Measurements from ENCODE around the gene LRRC70. TPM values are rescaled to one million over a fixed set of nuclear protein-coding genes. Genes with fewer than 3 reads are reported as not detected.

Gene LRRC70
- total RNA-seq, 1 donor from 2014 or later, result 0.79 TPM

GRCh38 chr5:62555930-62556329 lies 22.7 kb upstream of the LRRC70 start:
- H4K20me1 ChIP-seq (ENCODE audit: low read depth), result no peaks in the 10 kb centered on the region
- no peaks in the 10 kb centered on the region for H3K36me3 ChIP-seq
- no peaks in the 10 kb centered on the region for H3K27me3 ChIP-seq
- DNase-seq (ENCODE audit: low spot score), result no peak
- no peak overlapping the region for H2AFZ ChIP-seq (replicated peaks)
- Mint-ChIP-seq H3K27me3 (ENCODE audit: insufficient read depth, low read depth) (no peaks in the 10 kb centered on the region), H3K4me3 (no peak overlapping the region), H3K4me1 (no peaks in the 10 kb centered on the region), H3K36me3 (peaks cover 14% of the 10 kb centered on the region), H3K27ac (no peak overlapping the region), H3K9me3 (no peaks in the 10 kb centered on the region)
- no peaks in the 10 kb centered on the region for H3K9me3 ChIP-seq (ENCODE audit: low read depth)
- no peaks in the 10 kb centered on the region for H3F3A ChIP-seq (ENCODE audit: low read depth)
- no peaks in the 10 kb centered on the region for H3K79me2 ChIP-seq (ENCODE audit: low read depth)
- H3K4me2 ChIP-seq, result no peak overlapping the region
- no peak overlapping the region for H3K4me3 ChIP-seq
- H3K9ac ChIP-seq, result no peak overlapping the region
- H3K4me1 ChIP-seq, result no peaks in the 10 kb centered on the region
- H3K27ac ChIP-seq, result no peak overlapping the region
- no peak for TF ChIP-seq EZH2phosphoT487 (IDR thresholded peaks at IDR 0.05)
- no peak for TF ChIP-seq EZH2 (IDR thresholded peaks at IDR 0.05)
- TF ChIP-seq CTCF (IDR thresholded peaks at IDR 0.05), result no peak

GRCh38 chr5:62558941-62559340 lies 19.7 kb upstream of the LRRC70 start:
- Mint-ChIP-seq H3K4me1 (no peaks in the 10 kb centered on the region), H3K36me3 (peaks cover 17% of the 10 kb centered on the region), H3K4me3 (no peak overlapping the region), H3K9me3 (no peaks in the 10 kb centered on the region), H3K27ac (no peak overlapping the region), H3K27me3 (ENCODE audit: insufficient read depth, low read depth) (no peaks in the 10 kb centered on the region)
- Histone ChIP-seq H3K9me3 (ENCODE audit: low read depth) (no peaks in the 10 kb centered on the region), H3K79me2 (ENCODE audit: low read depth) (no peaks in the 10 kb centered on the region), H3K27ac (no peak overlapping the region), H3K9ac (no peak overlapping the region), H3K4me2 (no peak overlapping the region), H3F3A (ENCODE audit: low read depth) (no peaks in the 10 kb centered on the region), H4K20me1 (ENCODE audit: low read depth) (no peaks in the 10 kb centered on the region), H3K4me1 (no peaks in the 10 kb centered on the region), H3K4me3 (no peak overlapping the region), H2AFZ (replicated peaks) (no peak overlapping the region), H3K36me3 (no peaks in the 10 kb centered on the region), H3K27me3 (no peaks in the 10 kb centered on the region)
- DNase-seq (ENCODE audit: low spot score), result no peak
- TF ChIP-seq EZH2phosphoT487 (IDR thresholded peaks at IDR 0.05), result no peak
- TF ChIP-seq EZH2 (IDR thresholded peaks at IDR 0.05), result no peak

- Histone ChIP-seq H3K9ac (no peak overlapping the region), H3K79me2 (ENCODE audit: low read depth) (no peaks in the 10 kb centered on the region), H3K9me3 (ENCODE audit: low read depth) (no peaks in the 10 kb centered on the region), H3K36me3 (no peaks in the 10 kb centered on the region), H3K4me1 (no peaks in the 10 kb centered on the region), H3K4me3 (no peak overlapping the region), H3K27me3 (no peaks in the 10 kb centered on the region), H2AFZ (replicated peaks) (no peak overlapping the region), H4K20me1 (ENCODE audit: low read depth) (no peaks in the 10 kb centered on the region), H3K4me2 (no peak overlapping the region), H3K27ac (no peak overlapping the region), H3F3A (ENCODE audit: low read depth) (no peaks in the 10 kb centered on the region)
- no peak overlapping the region for H3K4me3 Mint-ChIP-seq
- H3K27me3 Mint-ChIP-seq (ENCODE audit: insufficient read depth, low read depth), result peaks cover 4% of the 10 kb centered on the region
- H3K36me3 Mint-ChIP-seq, result peaks cover 24% of the 10 kb centered on the region
- TF ChIP-seq CTCF (IDR thresholded peaks at IDR 0.05) (no peak), EZH2 (IDR thresholded peaks at IDR 0.05) (no peak), EZH2phosphoT487 (IDR thresholded peaks at IDR 0.05) (no peak)
- H3K9me3 Mint-ChIP-seq, result peaks cover 7% of the 10 kb centered on the region
- H3K4me1 Mint-ChIP-seq, result no peaks in the 10 kb centered on the region
- no peak overlapping the region for H3K27ac Mint-ChIP-seq
- DNase-seq (ENCODE audit: low spot score), result no peak
Observed at GRCh38 chr5:62560786-62561185, 17.8 kb upstream of the LRRC70 start.

GRCh38 chr5:62561896-62562295 lies 16.7 kb upstream of the LRRC70 start:
- Histone ChIP-seq H3K9me3 (ENCODE audit: low read depth) (no peaks in the 10 kb centered on the region), H3K27ac (no peak overlapping the region), H3K9ac (no peak overlapping the region), H4K20me1 (ENCODE audit: low read depth) (no peaks in the 10 kb centered on the region), H3K36me3 (no peaks in the 10 kb centered on the region), H3K27me3 (no peaks in the 10 kb centered on the region), H2AFZ (replicated peaks) (no peak overlapping the region), H3K4me1 (no peaks in the 10 kb centered on the region), H3K4me2 (no peak overlapping the region), H3K4me3 (no peak overlapping the region), H3F3A (ENCODE audit: low read depth) (no peaks in the 10 kb centered on the region), H3K79me2 (ENCODE audit: low read depth) (no peaks in the 10 kb centered on the region)
- Mint-ChIP-seq H3K27me3 (ENCODE audit: insufficient read depth, low read depth) (peaks cover 4% of the 10 kb centered on the region), H3K27ac (no peak overlapping the region), H3K4me1 (no peaks in the 10 kb centered on the region), H3K36me3 (peaks cover 27% of the 10 kb centered on the region), H3K9me3 (peaks cover 15% of the 10 kb centered on the region), H3K4me3 (no peak overlapping the region)
- no peak for TF ChIP-seq EZH2phosphoT487 (IDR thresholded peaks at IDR 0.05)
- no peak for TF ChIP-seq CTCF (IDR thresholded peaks at IDR 0.05)
- no peak for DNase-seq (ENCODE audit: low spot score)

Data from neural progenitor cell (in vitro differentiated cells).